K562 (cell line): ENCODE measurements around the gene TMCO1. TPM values are rescaled to one million over a fixed set of nuclear protein-coding genes. Genes with fewer than 3 reads are reported as not detected.

Experiments
- CCNT2 ChIP-seq: IDR thresholded peaks from 2 replicates; pipeline ENCODE4 v1.6.1; 2011; ENCODE audit warnings: borderline replicate concordance, low read depth, mild to moderate bottlenecking, moderate library complexity, mixed read lengths, low read length; ENCODE audit not compliant: insufficient read length; ENCODE audit errors: extremely low read depth
- CEBPB ChIP-seq: fragments of 450-650 bp; IDR thresholded peaks from 2 replicates; pipeline ENCODE4 v1.6.1; 2016; ENCODE audit warnings: missing genetic modification characterization, missing compliant biosample characterization
- DACH1 ChIP-seq: fragments of 450-650 bp; IDR thresholded peaks from 2 replicates; pipeline ENCODE4 v1.6.1; 2018; ENCODE audit not compliant: partially characterized antibody
- ETV5 ChIP-seq: sonication (generic); formaldehyde crosslinking; IDR thresholded peaks from 2 replicates; pipeline ENCODE4 v1.4.0; 2020; ENCODE audit warnings: low read depth, mild to moderate bottlenecking, missing genetic modification reagents
- FUS ChIP-seq: fragments of 200-400 bp; formaldehyde crosslinking; optimal IDR thresholded peaks from 2 replicates; pipeline ENCODE3; 2017; ENCODE audit warnings: low read depth, low read length
- HDAC8 ChIP-seq: fragments of 450-650 bp; IDR thresholded peaks from 2 replicates; pipeline ENCODE4 v1.6.1; 2016; ENCODE audit warnings: mild to moderate bottlenecking, missing genetic modification characterization, moderate library complexity, missing compliant biosample characterization
- KAT2B ChIP-seq: IDR thresholded peaks from one replicate; pipeline ENCODE4 v1.6.1; 2012; ENCODE audit warnings: low read depth, mild to moderate bottlenecking, control low read depth, inconsistent platforms, low read length, moderate library complexity
- MAFK ChIP-seq: IDR thresholded peaks from 2 replicates; pipeline ENCODE4 v1.6.1; 2011; ENCODE audit warnings: low read length, improper control_type of control experiment
- MTA2 ChIP-seq: fragments of 450-650 bp; IDR thresholded peaks from 2 replicates; pipeline ENCODE4 v1.6.1; 2016; ENCODE audit warnings: low read depth
- MYC ChIP-seq, 2 experiments: fragments of 250-450 bp in 1 of 2; sonication (Bioruptor Pico) in 1 of 2; IDR thresholded peaks; 2 replicates each; pipeline versions ENCODE4 v1.5.1 to v1.6.1; 2012 to 2021; ENCODE audit warnings: low read depth in 2 of 2, borderline replicate concordance in 1 of 2, improper control_type of control experiment in 1 of 2, low read length in 1 of 2, mild to moderate bottlenecking in 1 of 2, moderate library complexity in 1 of 2
- NUFIP1 ChIP-seq: fragments of 450-650 bp; IDR thresholded peaks from 2 replicates; pipeline ENCODE4 v1.6.1; 2018; ENCODE audit not compliant: partially characterized antibody
- PCBP2 ChIP-seq: fragments of 200-400 bp; formaldehyde crosslinking; IDR thresholded peaks from 2 replicates; pipeline ENCODE4 v1.6.1; 2018; ENCODE audit warnings: low read length, low read depth, mild to moderate bottlenecking, moderate library complexity; ENCODE audit not compliant: poor library complexity, severe bottlenecking
- RBM14 ChIP-seq: fragments of 200-400 bp; formaldehyde crosslinking; IDR thresholded peaks from 2 replicates; pipeline ENCODE4 v1.6.1; 2018; ENCODE audit warnings: low read depth, mild to moderate bottlenecking, low read length, moderate library complexity, borderline replicate concordance; ENCODE audit not compliant: insufficient read depth
- RUNX1 ChIP-seq: sonication (generic); IDR thresholded peaks from 2 replicates; pipeline ENCODE4 v1.6.1; 2016; ENCODE audit warnings: antibody characterized with exemption, low read depth
- TCF7 ChIP-seq: sonication (generic); IDR thresholded peaks from 2 replicates; pipeline ENCODE4 v1.6.1; 2016; ENCODE audit warnings: antibody characterized with exemption, borderline replicate concordance
- ZNF12 ChIP-seq: sonication (generic); formaldehyde crosslinking; IDR thresholded peaks from 2 replicates; pipeline ENCODE4 v1.4.0; 2020; ENCODE audit warnings: mild to moderate bottlenecking, missing genetic modification reagents
- ZNF133 ChIP-seq: fragments of 250-450 bp; sonication (Bioruptor Pico); IDR thresholded peaks from 2 replicates; pipeline ENCODE4 v1.4.0; 2020; ENCODE audit warnings: mild to moderate bottlenecking
- ZNF507 ChIP-seq: conservative IDR thresholded peaks from 2 replicates; pipeline ENCODE4 v1.6.1; 2017; ENCODE audit warnings: missing genetic modification characterization, missing compliant biosample characterization
- ZZZ3 ChIP-seq: fragments of 450-650 bp; IDR thresholded peaks from 2 replicates; pipeline ENCODE4 v1.6.1; 2016; ENCODE audit warnings: antibody characterized with exemption, mild to moderate bottlenecking, moderate library complexity
- polyA plus RNA-seq, 8 experiments: library from polyadenylated mRNA; depleted of rRNA in 4 of 8; stranded (reverse) in 5 of 8; unstranded in 3 of 8; fragments of >200 nt; fragmentation: Nextera tagmentation in 2 of 8; fragmentation: Illumina TruSeq in 1 of 8; extraction: Ambion mirVana in 2 of 8; extraction: Trizol in 1 of 8; gene quantifications; 2 replicates each; pipeline versions ENCODE4 v1.2.1 to v1.2.3, GENCODE V29; 2011 to 2014; ENCODE audit warnings: inconsistent platforms in 1 of 8, missing spikeins in 1 of 8
- total RNA-seq, 7 experiments: library from RNA; depleted of rRNA in 6 of 7; stranded (reverse); fragments of >200 nt in 6 of 7; fragmentation: Illumina TruSeq in 2 of 7; extraction: Trizol in 2 of 7; gene quantifications; 2 replicates each; pipeline versions ENCODE4 v1.2.1 to v1.2.3, GENCODE V29; 2011 to 2021; ENCODE audit warnings: low replicate concordance in 1 of 7
- TF ChIP-seq, protein P1 (sequence below): fragments of 200-800 bp; sonication (Bioruptor generic); IDR thresholded peaks from 2 replicates; pipeline ENCODE4 v1.6.1; 2017; ENCODE audit warnings: missing genetic modification characterization, missing compliant biosample characterization
- TF ChIP-seq, protein P2 (sequence below): fragments of 450-650 bp; IDR thresholded peaks from 2 replicates; pipeline ENCODE4 v1.6.1; 2017; ENCODE audit warnings: antibody characterized with exemption
- TF ChIP-seq, protein P3 (sequence below): sonication (generic); formaldehyde crosslinking; IDR thresholded peaks from 2 replicates; pipeline ENCODE4 v1.8.1; 2023; ENCODE audit warnings: mild to moderate bottlenecking, missing genetic modification reagents, moderate library complexity

Gene TMCO1
- total and polyA plus RNA-seq, 9 of the 15 experiments (the other 6 are each of a cell fraction or from before 2014, with no cell fraction given): 69.3 to 561 (median 175) TPM

DNA sequence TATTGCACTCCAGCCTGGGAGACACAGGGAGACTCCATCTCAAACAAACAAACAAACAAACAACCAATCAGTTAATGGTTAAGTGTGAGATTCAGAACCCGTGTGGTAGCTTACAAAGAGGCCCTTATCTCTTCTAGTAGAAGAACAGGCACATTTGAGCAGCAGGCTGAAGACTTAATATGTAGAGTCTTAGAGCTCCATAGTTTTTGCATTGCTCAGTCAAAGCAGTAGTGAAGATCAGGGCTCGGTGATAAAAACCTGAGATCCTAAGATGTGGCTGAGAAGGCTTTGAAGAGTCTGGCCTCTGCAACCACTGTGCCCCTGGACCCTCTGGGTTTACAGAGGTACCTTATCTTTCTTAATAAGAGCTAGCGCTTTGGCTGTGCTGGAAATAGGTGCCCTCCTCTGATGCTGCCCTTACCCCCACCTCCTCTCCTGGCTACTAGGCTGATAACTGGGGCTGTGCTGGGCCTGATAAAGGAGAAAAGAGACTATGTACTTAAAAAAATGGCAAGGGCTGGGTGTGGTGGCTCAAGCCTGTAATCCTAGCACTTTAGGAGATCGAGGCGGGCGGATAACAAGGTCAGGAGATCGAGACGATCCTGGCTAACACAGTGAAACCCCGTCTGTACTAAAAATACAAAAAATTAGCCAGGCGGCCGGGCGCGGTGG is 48.3 kb upstream of the TMCO1 start (continued):
- no peak for TF ChIP-seq HDAC8 (tag)
- TF ChIP-seq MYC (IDR thresholded peaks at IDR 0.05; ENCODE audit: low read depth, low read length): no peak
- no peak for TF ChIP-seq MYC (CRISPR knock-in tag; IDR thresholded peaks at IDR 0.05; ENCODE audit: borderline replicate concordance, low read depth)
- no peak for TF ChIP-seq DACH1
- no peak for TF ChIP-seq FUS
- no peak for TF ChIP-seq ZNF507 (tag)
- TF ChIP-seq, protein P1, sequence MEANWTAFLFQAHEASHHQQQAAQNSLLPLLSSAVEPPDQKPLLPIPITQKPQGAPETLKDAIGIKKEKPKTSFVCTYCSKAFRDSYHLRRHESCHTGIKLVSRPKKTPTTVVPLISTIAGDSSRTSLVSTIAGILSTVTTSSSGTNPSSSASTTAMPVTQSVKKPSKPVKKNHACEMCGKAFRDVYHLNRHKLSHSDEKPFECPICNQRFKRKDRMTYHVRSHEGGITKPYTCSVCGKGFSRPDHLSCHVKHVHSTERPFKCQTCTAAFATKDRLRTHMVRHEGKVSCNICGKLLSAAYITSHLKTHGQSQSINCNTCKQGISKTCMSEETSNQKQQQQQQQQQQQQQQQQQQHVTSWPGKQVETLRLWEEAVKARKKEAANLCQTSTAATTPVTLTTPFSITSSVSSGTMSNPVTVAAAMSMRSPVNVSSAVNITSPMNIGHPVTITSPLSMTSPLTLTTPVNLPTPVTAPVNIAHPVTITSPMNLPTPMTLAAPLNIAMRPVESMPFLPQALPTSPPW (CRISPR knock-in tag): peak; percentile 91
- no peak for TF ChIP-seq ZNF133
- TF ChIP-seq, protein P2, sequence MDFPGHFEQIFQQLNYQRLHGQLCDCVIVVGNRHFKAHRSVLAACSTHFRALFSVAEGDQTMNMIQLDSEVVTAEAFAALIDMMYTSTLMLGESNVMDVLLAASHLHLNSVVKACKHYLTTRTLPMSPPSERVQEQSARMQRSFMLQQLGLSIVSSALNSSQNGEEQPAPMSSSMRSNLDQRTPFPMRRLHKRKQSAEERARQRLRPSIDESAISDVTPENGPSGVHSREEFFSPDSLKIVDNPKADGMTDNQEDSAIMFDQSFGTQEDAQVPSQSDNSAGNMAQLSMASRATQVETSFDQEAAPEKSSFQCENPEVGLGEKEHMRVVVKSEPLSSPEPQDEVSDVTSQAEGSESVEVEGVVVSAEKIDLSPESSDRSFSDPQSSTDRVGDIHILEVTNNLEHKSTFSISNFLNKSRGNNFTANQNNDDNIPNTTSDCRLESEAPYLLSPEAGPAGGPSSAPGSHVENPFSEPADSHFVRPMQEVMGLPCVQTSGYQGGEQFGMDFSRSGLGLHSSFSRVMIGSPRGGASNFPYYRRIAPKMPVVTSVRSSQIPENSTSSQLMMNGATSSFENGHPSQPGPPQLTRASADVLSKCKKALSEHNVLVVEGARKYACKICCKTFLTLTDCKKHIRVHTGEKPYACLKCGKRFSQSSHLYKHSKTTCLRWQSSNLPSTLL: peak; percentile 63; the same call in 1 of the 2 replicates
- no peak for TF ChIP-seq ZNF12 (CRISPR knock-in tag)
- TF ChIP-seq RUNX1: 0 out of 2 replicates have a peak, but pooled peaks have one; percentile 42
- TF ChIP-seq TCF7: 0 out of 2 replicates have a peak, but pooled peaks have one; percentile 30
- no peak for TF ChIP-seq NUFIP1
- TF ChIP-seq, protein P3, sequence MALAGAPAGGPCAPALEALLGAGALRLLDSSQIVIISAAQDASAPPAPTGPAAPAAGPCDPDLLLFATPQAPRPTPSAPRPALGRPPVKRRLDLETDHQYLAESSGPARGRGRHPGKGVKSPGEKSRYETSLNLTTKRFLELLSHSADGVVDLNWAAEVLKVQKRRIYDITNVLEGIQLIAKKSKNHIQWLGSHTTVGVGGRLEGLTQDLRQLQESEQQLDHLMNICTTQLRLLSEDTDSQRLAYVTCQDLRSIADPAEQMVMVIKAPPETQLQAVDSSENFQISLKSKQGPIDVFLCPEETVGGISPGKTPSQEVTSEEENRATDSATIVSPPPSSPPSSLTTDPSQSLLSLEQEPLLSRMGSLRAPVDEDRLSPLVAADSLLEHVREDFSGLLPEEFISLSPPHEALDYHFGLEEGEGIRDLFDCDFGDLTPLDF (CRISPR knock-in tag): no peak
- no peak for TF ChIP-seq ZZZ3
- TF ChIP-seq MAFK: no peak
- TF ChIP-seq CCNT2: peak; percentile 64
- peak; percentile 80 for TF ChIP-seq MTA2
- TF ChIP-seq ETV5 (CRISPR knock-in tag): no peak
- TF ChIP-seq KAT2B: no peak
- no peak for TF ChIP-seq RBM14
- TF ChIP-seq PCBP2: no peak
- no peak for TF ChIP-seq CEBPB (tag)
